ENCODE results near the gene FABP1.

FABP1 gene

DNA sequence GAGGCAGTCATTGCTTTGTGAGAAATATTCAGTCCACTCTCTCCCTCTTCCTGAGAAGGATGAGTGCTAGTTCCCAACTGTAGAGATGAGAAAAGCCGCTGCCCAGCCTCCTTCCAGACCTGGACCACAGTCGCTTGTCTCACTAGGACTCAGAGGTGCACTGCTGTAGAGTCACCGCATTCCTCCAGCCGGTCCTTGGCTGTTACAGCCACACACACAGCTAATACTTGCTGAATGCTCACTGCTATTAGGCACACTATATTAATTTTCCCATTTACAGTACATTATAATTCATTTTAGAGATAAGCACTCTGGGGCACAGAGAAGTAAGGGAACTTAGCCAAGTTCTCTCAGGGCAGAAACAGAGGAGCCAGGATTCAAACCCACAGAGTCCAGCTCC is 10.0 kb upstream of the FABP1 start:
- DNase-seq (ENCODE audit: low spot score) = no peak

GRCh38 chr2:88136817-88137216 is 9.0 kb upstream of the FABP1 start:
- no peak for DNase-seq (ENCODE audit: low spot score)

DNA sequence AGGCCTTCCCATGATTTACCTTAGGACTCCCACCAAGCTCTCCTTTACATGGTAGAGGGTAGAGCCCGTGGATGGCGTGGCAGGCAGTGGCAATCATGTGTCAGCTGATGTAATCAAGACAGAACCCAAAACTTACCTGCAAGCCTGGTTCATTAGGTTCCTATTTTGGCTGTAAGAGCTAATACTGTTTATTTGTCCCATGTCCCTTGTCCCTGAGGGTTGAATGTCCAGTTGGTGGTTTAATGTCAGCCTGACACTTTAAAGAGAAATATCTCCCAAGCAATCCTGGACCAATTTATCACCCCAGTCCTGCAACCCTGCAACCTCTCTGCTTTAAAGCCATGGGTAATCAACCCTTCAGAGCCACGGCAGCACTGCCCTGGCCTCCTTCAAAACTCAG is 6.0 kb upstream of the FABP1 start:
- no peak for DNase-seq (ENCODE audit: low spot score)

GRCh38 chr2:88131999-88132368 is 4.1 kb upstream of the FABP1 start:
- no peak for DNase-seq (ENCODE audit: low spot score)

- no peak for DNase-seq (ENCODE audit: low spot score)
Observed at GRCh38 chr2:88131201-88131998, 3.5 kb upstream of the FABP1 start.

DNA sequence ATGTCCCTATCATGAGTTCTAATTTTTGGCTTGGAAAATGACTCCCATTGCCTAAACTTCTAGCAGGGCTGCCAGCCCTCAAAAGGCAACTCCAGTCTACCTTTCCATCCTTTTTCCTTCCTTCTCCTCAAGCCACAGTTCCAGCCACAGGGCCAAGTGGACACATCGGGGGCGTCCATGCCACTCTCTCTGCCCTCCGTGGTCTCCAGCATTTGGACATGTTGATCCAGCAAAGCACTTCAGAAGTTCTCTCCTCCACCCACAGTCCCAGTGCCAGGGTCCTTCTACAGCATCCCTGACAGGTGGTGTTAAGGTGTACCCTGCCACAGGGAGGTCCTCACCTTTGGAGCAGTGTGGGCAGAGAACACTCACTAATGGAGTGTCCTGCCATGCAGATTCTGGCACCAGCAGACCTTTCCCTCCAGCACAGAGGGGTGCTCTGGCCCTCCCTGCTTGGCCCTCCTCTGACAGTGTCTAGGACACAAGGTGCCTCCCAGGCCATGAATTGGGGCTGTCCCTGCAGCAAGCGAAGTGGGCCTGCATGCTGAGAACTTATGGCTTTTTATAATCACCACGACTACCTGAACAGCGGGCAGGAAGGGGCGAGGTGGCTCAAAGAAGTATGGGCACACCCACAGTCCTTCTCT is 1.6 kb upstream of the FABP1 start:
- no peak for DNase-seq (ENCODE audit: low spot score)

DNA sequence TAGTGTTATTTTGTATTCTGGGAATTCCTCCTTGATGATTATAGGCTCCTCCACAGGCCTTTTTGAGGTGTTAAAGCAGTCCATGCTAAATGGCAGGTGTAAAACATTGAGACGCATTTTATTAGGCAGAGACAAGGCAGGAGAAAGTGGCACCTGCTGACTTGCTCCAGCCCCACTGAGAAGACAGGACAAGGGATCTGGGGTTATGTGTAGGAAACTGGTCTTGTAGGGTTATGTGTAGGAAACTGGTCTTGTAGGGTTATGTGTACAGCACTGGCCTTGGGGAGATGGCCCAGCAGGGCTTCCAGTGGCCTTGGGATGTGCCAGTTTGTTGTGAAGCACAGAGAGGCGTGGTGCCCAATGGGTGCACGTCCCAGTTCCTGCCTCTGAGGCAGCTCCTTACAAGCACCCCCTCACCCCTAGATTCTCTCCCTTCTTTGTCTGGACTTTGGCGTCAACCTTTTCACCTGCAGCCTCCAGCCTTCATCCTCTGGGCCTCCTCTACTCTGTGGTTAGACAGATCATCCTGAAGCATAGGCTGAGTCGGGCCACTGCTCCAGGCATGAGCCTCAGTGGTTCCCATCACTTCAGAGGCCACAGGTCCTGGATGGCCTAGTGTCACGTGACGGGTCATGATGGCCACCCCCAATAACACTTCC is 921 bp upstream of the FABP1 start:
- DNase-seq (ENCODE audit: low spot score) = no peak

DNA sequence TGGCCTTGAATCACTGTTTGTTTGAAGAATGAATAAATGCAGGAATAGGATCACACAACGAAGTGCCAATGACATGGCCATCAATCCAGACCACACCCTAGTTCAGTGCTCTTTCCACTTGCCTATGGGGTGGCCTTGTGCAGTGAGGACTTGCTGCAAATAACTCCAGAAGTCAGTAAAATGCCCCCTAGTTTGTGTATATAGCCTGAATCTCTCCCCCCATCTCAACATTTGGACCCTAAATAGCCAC is 299 bp downstream of the FABP1 start:
- DNase-seq (ENCODE audit: low spot score) = no peak

GRCh38 chr2:88126772-88127637 is 857 bp downstream of the FABP1 start:
- DNase-seq (ENCODE audit: low spot score) = no peak

GRCh38 chr2:88125924-88126771 is 1.7 kb downstream of the FABP1 start:
- DNase-seq (ENCODE audit: low spot score) = no peak

DNA sequence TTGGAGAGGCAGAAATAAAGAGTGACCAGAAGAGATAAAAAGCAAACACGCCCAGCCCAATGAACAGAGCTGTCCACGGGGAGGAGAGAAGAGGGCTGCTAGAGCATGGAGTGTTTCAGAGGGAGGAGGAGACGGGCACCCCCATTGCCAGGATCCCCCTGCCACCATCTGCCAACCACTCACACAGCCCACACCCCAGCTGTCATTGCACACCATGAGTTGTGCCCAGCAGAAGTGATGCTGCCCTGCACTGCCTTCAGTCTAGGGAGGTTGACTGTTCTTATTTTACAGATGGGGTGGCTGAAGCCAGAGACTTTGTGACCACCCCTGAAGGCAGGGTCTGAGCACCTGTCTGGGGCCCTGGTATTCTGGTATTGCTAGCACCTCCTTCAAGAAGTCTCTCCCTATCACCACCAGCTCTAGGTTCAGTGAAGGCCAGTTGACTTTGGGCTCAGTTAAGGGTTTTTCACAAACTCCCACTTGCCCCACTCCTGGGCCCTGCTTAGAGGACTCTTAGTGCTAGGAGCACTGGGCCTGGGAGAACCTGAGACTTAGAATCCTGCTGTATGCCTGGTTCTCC is 2.4 kb downstream of the FABP1 start:
- DNase-seq (ENCODE audit: low spot score) = no peak

DNA sequence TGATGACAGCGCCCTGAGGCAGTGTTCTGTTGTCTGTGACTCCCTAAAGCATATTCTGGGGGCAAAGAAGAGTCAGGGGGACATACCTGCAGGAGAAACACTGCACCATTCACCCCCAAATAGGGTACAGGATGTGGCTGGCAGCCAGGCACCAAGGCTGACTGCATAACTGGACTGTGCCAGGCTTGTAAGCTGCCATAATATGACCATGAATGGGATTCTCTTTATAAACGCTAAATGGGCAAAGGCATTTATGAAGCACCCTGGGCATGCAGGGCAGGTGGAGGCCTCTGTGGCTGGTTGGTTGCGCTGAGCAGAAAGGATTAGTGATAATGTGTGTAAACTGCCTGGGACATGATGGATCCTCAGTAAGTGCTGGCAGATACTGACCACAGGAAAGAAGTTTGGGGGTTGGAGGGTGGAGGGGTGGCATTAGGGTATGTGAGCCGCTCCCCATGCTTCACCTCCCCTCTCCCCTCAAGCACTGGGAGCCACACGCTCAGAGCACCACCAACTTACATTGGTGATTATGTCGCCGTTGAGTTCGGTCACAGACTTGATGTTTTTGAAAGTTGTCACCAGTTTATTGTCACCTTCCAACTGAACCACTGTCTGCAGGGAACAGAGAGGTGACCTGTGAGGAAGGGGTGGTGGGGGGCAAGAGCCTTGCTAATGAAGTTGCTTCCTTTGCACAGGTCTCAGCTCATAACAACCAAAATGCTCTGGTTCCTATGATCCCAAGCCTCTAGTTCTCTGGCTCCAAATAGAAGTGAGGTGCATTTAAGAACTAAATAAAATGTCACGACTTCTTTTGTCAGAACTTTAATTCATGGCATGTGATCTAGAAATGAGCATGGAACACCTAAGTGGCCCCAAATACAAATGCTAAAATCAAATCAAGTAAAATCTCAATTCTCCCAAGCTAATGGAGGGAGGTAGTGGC is 3.6 kb downstream of the FABP1 start:
- DNase-seq (ENCODE audit: low spot score) = no peak

- DNase-seq (ENCODE audit: low spot score) = no peak
Observed at GRCh38 chr2:88123164-88123974, 4.5 kb downstream of the FABP1 start.

DNA sequence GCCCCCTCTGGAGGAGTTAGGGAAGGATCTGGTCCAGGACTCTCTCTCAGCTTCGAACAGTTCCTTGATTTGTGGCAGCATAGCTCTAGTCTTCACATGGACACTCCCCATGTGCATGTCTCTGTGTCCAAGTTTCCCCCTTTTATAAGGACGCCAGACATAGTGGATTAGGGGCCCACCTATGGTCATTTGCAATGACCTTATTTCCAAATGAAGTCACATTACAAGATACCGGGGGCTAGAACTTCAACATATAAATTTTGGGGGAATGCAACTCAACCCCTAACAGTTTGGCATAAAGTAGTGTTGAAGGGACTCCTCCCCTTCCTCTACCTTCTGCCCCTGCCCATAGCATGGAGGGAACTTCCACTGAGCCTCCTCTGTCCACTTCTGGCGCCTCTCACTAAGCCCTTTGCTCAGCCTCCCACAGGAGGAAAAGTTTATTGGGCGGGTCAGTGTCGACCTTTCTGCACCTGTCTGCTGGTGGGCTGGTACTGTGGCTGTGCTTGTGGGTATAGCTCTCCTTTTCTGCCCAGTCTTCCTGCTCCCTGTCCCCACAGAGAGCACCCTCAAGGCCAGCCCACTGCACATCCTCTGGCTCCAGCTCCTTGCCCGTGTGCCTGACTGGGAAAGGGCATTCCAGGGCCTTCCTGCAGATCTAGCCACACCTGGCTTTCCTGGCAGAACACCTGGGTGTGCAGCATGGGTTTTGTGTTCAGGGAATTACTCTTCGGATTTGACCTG is 5.5 kb downstream of the FABP1 start:
- DNase-seq (ENCODE audit: low spot score) = no peak

DNA sequence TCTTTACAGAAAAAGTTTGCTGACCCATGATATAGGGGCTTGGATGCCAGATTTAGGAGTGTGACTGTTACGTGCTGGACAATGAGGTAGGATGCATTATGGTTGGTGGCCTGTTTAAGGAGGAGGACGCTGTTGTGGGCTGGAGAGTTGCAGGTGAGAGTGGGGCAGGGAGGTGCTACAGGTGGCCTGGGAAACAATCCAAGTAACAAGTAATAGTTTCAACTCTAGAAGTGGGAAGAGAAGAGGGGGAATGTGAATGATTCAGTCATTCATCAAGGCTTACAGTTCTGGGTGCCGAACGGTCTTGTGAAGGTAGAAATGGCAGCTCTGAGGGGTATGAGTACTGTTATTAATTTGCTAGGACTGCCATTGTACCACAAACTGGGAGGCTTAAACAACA is 6.2 kb downstream of the FABP1 start:
- no peak for DNase-seq (ENCODE audit: low spot score)

DNA sequence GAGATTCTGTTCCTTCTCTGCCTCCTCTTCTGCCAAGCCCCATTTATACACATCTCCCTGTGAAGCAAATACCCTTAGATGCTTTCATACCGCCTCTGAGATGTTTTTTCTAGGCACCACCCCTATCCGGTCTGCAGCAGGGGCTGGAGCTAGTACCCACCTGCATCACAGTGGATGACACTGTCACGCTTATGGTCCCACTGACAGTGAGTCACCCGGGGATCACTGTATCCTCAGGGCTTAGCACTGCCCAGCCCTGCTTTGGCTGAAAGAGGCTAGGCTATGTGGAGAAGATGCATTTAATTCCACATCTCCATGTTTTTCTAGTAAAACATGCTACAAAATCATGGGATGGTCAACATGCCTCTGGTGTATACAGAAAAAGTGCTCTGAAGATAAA is 9.9 kb downstream of the FABP1 start:
- no peak for DNase-seq (ENCODE audit: low spot score)

DNA sequence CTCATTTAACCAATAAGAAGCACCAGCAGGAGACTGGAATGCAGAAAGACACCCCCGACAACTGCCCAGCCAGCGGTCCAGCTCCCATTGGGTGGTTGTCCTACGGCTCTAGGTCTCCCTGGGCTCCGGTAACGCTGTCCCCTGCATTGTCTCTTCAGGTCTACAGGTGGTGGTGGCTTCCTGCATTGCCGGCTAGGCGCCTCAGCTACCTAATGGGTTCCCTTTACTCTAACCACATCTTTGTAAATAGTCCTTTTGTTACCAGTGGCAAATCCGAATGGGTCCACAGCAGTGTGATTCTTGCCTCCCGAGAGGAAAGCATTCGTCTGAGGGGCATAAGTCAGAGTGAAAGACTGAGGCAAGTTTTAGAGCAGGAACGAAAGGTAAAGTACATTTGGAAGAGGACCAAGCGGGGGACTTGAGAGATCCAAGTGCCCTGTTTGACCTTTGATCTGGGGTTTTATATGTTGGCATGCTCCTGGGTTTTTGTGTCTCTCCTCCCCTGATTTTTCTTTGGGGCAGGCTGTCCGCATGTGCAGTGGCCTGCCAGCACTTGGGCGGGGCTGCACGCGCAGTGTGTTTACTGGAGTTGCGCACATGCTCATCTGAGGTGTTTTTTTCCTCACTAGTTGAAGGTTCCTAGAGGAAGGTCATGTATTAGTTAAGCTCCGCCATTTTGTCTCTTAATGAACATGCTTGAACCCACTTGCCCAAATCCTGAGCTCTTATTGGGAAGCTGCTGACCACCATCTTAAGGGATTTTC is 11.0 kb downstream of the FABP1 start:
- DNase-seq (ENCODE audit: low spot score) = no peak
